GM18502 (cell line): Measurements from ENCODE around the gene SOX15.
"Not testable (repeated sequence)": the region's sequence is repeated elsewhere in the genome, so short reads cannot be mapped to it uniquely, and the experiment has no call there.

ENCODE experiments used
- ATAC-seq: cut with Tn5 transposase; IDR thresholded peaks from one replicate; pipeline ENCODE4 v1.9.1; 2021; ENCODE audit warnings: mild to moderate bottlenecking; ENCODE audit not compliant: unreplicated experiment, poor library complexity

The SOX15 gene

DNA sequence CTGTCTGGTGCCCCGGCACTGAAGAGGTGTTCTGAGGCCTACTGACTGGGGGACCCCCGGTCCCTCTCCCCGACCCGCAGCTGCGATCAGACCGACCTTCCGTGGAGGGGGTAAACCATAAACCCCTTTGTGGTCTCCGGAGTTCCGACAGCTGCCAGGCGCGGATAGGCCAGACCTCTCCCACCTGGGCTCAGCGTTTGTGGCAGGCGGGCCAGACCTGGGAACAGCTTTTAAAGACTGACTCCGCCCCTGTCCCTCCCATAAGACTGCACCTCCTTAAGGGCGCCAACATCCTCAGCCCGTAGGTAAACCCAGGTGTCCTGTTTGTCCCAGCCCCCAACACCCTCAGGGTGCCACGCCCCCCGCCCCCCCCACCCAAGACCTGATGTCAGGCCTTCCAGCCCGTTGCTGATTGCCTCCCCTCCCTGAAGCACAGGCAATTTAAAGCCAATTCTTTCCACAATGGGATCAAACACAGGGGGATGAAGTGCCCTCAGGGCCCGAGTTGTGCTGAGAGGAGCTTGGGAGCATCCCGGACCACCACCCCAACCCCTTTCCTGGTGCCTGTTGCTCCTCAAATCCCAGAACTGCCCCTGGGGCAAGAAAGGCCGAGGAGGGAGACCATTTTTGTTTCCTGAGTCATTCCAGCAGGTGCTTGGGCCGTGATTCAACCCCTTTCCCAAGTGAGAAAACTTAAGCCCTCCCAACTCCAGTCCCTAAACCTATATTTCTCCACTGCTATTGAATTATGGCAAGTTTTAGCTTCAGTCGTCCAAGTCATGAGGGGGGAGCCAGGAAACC is at the start of gene SOX15:
Gene SOX15 (minus strand): TSS at position 204 of the 801 bp plus-strand sequence. CDS start 418 bp downstream, outside the sequence.
- no peak for ATAC-seq

DNA sequence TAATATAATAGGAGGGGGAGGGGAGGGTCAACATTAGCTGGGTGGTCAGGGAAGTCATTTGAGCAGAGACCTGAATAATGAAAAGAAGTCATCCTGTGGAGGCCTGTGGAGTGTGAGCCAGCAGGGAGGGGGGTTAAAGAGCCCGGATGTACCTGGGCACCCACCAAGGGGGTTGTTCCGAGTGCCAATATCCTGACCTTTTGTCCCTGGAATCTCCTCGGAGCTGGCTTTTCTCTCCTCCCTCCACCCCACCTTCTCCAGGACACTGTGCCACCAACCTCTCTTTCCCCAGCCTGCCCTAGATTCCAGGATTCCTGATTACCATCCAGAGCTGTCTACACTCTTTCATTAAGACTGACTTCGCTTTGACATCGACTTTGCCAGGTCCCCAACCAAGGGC is 46.3 kb upstream of the SOX15 start:
- no peak for ATAC-seq

DNA sequence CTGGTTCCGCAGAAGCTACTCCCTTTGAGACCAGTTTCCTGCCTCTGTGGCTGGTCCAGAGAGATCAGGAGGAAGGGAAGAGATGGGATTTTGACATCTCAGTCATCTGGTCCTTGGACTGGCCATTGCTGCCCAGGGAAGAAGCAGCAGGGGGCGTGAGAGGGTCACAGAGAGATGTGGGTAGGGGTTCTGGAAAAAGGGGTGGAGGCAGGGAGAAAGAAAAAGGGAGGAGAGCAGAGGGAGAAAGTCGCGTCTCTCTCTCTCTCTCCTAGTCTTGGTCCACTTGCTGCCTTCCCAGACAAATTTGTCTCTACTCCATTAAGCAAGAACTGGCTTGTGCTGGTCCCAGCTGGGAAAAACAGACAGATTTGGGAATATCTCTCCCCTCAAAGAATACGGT is 44.5 kb upstream of the SOX15 start:
- no peak for ATAC-seq

DNA sequence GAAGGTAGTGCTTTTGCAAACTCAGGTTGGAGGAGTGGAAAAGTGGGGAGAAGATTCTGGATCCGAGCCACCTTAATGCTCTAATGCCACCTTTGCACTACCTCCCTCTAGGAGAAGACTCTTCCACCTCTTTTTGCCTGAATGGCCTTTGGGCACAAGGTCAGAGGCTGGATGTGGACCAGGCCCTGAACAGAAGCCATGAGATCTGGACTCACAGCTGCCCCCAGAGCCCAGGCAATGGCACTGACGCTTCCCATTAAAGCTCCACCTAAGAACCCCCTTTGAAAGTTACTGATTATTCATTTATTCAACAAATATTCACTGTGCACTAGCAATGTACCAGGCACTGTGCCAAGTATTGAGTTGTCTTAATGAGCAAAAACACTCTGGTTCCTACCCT is 43.2 kb upstream of the SOX15 start:
- ATAC-seq, result no peak

DNA sequence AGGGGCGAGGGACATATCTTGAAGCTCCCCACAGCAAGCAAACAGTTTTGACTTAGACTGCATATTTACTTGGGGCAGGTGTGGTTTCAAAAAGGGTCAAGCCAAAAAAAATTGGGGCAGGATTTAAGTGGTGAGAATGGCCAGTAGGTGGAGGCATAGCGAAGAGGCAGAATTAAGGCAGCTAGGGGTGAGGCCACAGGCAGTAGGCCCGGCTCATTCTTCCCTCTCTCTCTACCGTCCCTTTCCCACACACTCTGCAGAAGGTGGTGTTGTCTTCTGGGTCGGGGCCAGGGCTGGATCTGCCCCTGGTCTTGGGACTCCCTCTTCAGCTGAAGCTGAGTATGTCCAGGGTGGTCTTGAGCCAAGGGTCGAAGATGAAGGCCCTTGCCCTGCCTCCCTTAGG is 42.6 kb upstream of the SOX15 start:
- no peak for ATAC-seq

DNA sequence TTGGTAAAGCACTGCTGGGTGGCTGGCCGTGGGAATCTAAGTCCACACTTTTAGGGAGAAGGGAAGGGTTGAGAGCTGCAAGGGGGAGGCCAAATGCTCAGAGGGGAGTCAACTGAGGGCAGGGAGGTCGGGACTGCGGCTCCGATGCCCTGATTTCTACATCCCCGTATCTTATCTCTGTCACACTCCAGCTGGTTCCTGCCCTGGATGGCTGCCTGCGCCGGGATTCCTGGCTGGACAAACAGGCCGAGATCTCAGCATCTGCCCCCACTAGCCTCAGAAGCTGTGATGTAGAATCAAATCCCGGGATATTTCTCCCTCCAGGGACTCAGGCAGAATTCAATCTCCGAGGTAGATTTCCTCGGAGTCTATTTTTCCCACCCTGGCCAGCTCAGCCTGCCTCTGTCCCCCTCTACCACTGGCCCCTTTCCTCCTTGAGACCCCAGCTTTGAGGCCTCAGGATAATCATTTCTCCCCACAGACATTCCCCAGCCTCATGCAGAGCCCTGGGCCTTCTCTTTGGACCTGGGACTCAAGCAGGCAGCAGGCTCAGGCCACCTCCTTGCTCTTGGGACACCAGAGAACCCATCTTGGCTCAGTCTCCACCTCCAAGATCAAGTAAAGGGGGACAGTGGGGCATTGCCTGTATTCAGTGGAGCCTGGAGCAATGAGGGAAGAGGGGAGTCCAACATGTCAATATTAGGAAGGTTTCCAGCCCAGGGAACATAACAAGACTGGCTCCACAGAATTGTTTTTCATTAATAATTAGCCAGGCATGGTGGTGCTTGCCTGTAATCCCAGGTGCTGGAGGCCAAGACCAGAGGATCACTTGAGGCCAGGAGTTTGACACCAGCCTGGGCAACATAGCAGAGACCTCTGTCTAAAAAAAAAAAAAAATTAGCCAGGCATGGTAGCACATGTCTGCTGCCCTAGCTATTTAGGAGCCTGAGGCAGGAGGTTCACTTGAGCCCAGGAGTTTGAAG is 41.8 kb upstream of the SOX15 start:
- no peak for ATAC-seq

DNA sequence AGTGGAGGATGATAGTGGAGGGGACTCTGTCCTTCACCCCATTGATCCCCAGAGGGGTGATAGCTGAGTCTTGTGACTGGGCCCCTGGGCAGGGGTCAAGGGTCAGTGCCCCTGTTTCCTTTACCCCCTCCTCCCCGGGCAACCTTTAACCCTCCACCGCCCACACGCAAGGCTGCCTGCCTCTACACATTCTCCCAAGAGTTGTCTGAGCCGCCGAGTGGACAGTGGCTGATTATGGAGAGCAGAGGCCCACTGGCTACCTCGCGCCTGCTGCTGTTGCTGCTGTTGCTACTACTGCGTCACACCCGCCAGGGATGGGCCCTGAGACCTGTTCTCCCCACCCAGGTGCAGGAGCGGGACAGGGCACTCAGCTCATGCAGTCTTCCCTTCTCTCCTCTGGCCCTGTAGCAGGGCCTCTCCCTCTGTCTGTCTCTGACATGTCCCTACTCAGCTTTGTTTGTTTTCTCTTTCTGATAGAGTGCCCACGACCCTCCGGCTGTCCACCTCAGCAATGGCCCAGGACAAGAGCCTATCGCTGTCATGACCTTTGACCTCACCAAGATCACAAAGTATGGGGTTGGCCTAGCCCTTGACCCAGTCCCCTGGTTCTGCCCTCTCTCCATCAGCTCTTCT is 40.2 kb upstream of the SOX15 start, which contains the start of gene SHBG:
Gene SHBG (plus strand): TSS at position 197 of the 633 bp plus-strand sequence. CDS start 38 bp downstream, at position 235.
- no peak for ATAC-seq

DNA sequence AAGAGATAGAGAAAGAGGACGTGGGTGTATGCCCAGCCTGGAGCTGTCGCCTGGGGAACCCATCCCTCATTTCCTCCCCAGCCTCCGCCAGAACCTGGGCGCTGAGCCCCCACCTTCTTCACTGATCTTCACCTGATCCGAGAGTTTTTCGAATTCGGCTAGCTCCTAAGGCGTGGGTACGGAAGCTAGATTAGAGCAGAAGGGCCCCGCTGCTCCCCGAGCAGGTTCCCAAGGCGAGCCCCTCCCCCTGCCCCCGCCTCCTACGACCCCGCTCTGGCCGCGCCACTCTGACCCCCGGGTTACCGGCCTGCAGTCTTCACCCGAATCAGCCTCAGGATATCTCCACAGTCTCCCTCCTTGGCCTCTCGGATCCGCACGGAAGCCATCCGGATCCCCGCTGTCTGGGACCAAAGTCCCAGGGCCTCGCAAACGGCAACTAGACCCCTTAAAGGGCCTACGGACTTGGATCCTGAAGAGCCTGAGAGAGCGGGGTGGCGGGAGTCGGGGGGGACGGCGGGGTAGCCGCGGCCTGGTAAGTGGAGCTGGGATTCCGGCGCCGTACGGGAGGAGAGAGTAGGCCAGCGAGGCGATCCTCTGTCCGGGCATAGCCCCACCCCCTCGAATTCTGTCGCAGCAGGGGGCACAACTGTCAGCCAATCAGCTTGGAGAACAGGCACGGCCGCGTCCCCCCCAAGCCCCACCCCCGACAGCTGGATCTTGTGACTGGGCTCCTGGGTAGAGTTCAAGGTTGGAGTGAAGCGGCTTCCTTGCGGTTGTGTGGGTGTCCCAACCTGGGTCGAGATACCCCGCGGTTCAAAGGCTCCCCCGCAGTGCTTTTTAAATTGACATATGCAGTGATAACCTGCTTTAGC is 37.6 kb upstream of the SOX15 start, which contains the start of gene SAT2:
Gene SAT2 (minus strand): TSS at position 572 of the 872 bp plus-strand sequence. CDS start 186 bp downstream, at position 386.
- ATAC-seq, result peak; percentile 88

DNA sequence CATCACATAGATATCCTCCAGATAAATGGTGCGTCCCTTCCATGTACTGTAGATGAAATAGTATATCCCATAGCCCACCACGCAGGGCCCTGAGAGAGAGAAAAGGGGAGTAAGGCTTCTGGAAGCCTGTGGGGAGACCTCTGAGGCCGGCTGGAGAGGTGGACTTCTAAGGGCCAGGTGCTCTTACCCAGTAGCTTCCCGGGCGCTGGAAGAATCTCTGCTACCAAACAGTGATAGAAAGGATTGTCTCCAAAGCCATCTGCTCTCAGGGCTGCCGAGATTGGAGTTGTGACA is 37.0 kb upstream of the SOX15 start:
- ATAC-seq, result no peak

DNA sequence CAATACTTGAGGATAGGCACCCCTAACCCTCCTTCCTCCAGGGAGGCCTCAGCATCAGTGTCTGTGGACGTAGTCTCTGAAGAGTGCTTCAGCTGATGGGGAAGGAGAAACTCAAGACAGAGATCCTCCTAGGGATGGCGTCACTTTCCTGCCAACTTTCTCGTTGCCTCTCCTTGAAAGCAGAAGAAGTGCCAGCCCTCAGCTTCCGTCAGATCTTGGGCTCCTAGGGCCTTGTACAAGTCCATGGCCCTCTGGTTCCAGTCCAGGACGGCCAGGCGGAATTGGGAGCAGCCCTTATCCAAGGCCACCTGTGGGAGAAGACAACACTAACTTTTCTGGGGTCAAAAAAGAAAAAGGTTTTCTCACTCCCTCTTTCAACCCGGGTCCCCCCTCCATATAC is 36.4 kb upstream of the SOX15 start:
- no peak for ATAC-seq

DNA sequence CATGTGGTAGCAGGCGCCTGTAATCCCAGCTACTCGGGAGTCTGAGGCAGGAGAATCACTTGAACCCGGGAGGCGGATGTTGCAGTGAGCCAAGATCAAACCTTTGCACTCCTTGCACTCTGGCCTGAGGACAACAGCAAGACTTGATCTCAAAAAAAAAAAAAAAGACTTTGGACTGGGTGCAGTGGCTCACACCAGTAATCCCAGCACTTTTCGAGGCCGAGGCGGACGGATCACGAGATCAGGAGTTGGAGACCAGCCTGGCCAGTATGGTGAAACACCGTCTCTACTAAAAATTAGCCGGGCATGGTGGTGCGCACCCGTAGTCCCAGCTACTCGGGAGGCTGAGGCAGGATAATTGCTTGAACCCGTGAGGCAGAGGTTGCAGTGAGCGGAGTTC is 35.9 kb upstream of the SOX15 start:
- ATAC-seq, result not testable (repeated sequence)

DNA sequence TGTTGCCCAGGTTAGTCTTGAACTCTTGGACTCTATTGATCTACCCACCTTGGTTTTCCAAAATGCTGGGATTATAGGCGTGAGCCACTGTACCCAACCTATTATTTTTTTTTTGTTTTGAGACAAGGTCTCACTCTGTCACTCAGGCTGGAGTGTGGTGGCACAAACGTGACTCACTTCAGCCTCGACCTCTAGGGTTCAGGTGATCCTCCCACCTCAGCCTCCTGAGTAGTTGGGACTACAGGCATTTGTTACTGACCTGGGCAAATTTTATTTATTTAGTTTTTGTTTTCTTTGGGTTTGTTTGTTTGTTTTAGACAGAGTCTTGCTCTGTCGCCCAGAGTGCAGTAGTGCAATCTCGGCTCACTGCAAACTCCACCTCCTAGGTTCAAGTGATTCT is 33.8 kb upstream of the SOX15 start:
- no peak for ATAC-seq

DNA sequence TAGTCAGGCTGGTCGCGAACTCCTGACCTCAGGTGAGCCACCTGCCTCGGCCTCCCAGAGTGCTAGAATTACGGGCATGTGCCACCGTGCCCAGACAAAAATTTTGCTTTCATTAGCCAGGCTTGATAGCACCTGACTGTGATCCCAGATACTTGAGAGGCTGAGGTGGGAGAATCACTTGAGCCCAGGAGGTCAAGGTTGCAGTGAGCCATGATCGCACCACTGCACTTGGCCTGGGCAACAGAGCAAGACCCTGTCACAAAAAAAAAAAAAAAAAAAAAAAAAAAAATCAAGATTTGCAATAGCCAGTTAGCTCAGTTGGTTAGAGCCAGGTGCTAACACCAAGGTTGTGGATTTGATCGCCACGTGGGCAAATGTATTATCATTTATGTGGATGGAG is 30.9 kb upstream of the SOX15 start:
- ATAC-seq, result no peak

DNA sequence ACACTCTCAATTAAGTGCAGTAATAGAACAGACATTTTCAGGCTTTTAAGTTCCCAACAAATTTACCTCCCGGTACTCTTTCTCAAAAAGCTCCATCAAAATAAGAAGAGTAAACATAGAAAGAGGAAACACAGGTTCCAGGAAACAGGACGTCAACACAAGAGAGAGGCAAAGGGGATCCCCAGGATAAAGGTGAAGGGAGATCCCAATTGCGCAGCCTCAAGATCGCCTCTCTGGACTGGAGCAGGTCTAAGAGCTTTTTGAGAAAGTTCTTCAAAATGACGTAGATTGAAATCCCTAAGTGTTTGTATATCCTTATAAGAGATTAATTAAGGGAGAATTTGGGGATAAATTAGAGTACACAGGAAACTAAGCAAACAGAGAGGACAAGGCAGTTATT is 28.7 kb upstream of the SOX15 start:
- no peak for ATAC-seq

DNA sequence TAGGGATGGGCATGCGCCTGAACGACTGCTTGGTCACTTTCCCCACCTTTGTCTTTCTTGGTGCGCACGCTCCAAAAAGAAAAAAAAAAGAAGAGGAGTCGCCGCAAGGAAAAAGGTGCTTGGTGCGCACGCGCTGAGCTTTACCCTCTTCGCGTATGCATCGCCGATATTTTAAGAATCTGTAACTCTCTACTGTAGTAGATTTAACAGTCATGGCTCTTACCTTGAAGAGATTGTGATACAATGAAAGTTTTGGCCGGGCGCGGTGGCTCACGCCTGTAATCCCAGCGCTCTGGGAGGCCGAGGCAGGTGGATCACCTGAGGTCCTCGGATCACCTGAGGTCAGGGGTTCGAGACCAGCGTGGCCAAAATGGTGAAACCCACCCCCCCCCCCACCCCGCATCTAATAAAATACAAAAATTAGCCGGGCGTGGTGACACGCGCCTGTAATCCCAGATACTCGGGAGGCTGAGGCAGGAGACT is 25.4 kb upstream of the SOX15 start:
- ATAC-seq, result no peak

DNA sequence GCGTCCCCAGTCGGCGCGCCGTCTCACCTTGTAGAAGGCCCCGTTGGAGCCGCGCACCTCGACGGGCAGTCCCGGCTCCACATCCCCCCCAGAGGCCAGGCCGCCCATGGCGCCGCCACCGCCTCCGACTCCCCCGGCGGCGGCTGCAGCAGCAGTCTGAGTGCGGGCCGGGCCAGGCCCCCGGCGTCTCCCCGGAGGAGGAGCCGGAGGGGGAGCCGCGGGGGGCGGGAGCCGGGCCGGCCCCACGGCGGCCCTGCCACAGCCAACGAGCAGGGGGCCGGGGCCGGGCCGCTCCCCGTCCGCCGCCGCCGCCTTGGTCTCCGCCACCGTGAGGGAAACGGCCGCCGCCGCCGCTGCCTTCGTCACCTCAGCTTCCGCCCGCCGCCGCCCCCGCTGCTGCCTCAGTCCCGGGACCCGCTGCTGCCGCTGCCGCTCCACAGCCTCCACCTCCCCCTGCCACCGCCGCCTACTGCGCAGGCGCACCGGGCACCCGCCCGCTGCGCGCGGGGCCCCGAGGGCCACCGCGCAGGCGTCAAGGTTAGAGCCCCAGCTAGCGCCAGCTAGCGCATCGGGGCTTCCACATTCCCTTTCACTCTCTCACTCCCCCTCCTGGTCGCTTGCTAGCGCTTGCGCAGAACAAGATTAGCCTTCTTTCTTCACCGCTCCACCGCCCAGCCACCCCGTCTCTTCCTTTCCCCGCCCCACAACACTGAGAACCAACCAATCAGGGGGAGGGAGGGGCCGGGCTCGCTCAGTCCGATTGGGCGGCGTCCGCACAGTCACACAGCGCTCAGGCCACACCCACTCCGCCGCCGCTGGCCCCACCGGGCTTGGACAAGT is 24.8 kb upstream of the SOX15 start, which contains the start of gene FXR2:
Gene FXR2 (minus strand): TSS at position 473 of the 840 bp plus-strand sequence. CDS start 365 bp downstream, at position 108.
- ATAC-seq, result peak; percentile 89

DNA sequence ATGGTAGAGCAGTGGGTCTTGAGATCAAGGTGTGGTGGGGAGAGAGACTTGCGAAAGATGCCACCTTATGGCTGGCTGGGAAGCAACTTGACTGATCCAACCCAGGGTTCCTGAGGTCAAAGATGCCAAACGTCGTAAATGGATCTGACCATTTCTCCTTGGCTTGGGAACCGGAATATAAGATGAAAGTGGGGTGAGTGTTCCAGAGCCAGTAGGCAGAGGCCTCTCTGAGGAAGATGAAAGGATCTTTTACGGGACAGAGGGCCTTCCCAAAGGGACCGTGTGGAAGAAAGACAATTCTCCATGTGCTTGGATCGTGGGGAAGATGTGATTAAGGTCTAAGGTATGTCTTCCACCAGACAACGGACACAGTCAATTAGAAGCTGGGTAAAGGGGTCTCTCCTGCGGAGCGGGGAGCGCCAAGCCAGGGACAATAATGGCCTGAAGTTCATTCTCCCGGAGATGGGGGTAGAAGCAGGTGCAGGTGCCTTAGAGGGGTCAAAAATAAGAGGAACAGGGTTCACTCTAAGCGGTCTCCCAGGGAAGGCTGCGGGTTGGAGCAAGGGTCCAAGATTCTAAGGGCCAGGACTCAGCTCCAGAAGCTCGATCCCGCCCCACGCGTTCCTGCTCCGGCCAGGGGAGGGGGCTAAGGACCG is 24.0 kb upstream of the SOX15 start:
- ATAC-seq, result no peak

DNA sequence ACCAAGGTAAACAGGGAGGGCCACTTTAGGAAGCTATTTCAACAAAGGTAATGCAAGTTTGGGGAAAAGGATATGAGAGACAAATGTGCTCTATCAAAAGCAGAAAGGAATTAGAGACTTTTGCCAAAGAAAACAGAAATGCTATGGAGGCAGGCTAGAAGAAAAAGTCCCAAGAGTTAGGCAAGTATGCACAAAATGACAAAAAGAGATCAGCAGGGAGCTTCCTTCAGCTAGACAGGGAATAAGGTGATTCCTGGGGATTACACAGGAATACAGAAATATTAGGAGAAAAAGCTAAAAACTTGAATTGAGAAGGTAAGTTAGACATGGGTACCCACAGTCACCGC is 22.4 kb upstream of the SOX15 start:
- no peak for ATAC-seq
